OCI-LY7 (cell line): ENCODE measurements around the gene BCAR1.

Experiments
- EZH2phosphoT487 ChIP-seq: fragments of 200-600 bp; sonication (generic); IDR thresholded peaks from 2 replicates; pipeline ENCODE4 v1.6.1; 2018; ENCODE audit warnings: low read depth, borderline replicate concordance, mild to moderate bottlenecking, mixed run types, antibody characterized with exemption, low read length, moderate library complexity, mixed read lengths
- TF ChIP-seq, protein P1 (sequence below): fragments of 200-600 bp; sonication (generic); conservative IDR thresholded peaks from 2 replicates; pipeline ENCODE4 v1.5.1; 2014; ENCODE audit warnings: mild to moderate bottlenecking, antibody characterized with exemption, low read length, moderate library complexity, mixed read lengths

DNA sequence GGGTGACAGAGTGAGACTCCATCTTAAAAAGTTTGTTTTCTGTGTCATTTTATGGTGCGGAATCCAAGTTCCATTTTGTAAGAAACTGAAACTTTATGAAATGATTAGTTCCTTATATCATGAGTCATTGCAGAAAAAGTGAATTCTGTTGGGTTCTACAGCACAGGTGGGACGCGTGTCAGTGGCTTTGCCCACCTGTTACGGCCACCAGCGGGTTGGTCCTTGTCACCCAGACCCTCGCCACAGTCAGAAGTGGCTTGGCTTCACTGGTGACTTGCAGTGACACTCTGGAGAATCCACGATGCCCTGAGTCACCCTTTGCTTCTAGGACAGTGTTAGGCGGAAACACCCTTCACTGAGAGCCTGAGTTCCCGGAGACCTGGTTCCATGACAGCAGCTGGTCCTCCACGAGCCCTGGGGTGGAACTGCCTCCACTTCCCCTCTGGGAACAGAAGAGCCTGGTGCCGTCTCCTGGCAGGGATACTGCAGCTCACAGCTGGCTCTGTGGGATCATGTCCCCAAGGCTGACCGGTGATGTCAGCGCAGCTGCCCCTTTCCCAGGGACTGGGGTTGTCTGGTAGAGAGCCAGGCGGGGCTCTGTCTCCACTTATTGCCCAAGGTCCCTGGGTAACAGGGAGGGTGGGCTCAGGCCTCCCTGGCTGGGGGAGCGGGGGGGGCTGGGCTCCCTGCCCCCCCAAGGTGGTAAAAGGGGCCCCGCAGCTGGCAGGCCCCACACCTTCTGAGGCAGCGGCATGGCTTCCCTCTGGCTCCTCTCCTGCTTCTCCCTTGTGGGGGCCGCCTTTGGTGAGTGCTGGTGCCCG is 33.0 kb downstream of the BCAR1 start, which contains the start of gene CTRB1:
- TF ChIP-seq, protein P1, sequence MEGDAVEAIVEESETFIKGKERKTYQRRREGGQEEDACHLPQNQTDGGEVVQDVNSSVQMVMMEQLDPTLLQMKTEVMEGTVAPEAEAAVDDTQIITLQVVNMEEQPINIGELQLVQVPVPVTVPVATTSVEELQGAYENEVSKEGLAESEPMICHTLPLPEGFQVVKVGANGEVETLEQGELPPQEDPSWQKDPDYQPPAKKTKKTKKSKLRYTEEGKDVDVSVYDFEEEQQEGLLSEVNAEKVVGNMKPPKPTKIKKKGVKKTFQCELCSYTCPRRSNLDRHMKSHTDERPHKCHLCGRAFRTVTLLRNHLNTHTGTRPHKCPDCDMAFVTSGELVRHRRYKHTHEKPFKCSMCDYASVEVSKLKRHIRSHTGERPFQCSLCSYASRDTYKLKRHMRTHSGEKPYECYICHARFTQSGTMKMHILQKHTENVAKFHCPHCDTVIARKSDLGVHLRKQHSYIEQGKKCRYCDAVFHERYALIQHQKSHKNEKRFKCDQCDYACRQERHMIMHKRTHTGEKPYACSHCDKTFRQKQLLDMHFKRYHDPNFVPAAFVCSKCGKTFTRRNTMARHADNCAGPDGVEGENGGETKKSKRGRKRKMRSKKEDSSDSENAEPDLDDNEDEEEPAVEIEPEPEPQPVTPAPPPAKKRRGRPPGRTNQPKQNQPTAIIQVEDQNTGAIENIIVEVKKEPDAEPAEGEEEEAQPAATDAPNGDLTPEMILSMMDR, result no peak
- TF ChIP-seq EZH2phosphoT487, result no peak
